CD4-positive, alpha-beta T cell treated with Interleukin-10 for 1 hour (primary cell): Measurements from ENCODE around the gene FRG1.
"Not testable (repeated sequence)": the region's sequence is repeated elsewhere in the genome, so short reads cannot be mapped to it uniquely, and the experiment has no call there.

Experiments
- DNase-seq: peaks from one replicate; pipeline ENCODE4 v3.0.0-alpha.2; 2020

Gene FRG1

GRCh38 chr4:189940178-189941004, at the start of gene FRG1:
TSS of gene FRG1 (plus strand) at chr4:189940872. CDS start at chr4:189941010, 138 bp downstream.
- peak; percentile 97 for DNase-seq

- DNase-seq = no peak
Observed at GRCh38 chr4:189897667-189898066, 43.0 kb upstream of the FRG1 start.

GRCh38 chr4:189899481-189900015, 41.1 kb upstream of the FRG1 start:
- not testable (repeated sequence) for DNase-seq

GRCh38 chr4:189904420-189905027, 36.1 kb upstream of the FRG1 start:
- peak; percentile 63 for DNase-seq

GRCh38 chr4:189912170-189912569, 28.5 kb upstream of the FRG1 start:
- DNase-seq = peak; percentile 11

GRCh38 chr4:189917161-189917891, 23.3 kb upstream of the FRG1 start:
- no peak for DNase-seq

- DNase-seq = no peak
Observed at GRCh38 chr4:189921058-189921457, 19.6 kb upstream of the FRG1 start.

- DNase-seq = not testable (repeated sequence)
Observed at GRCh38 chr4:189926742-189927141, 13.9 kb upstream of the FRG1 start.

- no peak for DNase-seq
Observed at GRCh38 chr4:189941005-189941450, 356 bp downstream of the FRG1 start.

- not testable (repeated sequence) for DNase-seq
Observed at GRCh38 chr4:189942412-189942811, 1.7 kb downstream of the FRG1 start.

- DNase-seq = not testable (repeated sequence)
Observed at GRCh38 chr4:189944077-189944476, 3.4 kb downstream of the FRG1 start.

GRCh38 chr4:189946906-189947305, 6.2 kb downstream of the FRG1 start:
- not testable (repeated sequence) for DNase-seq

- DNase-seq = not testable (repeated sequence)
Observed at GRCh38 chr4:189948486-189948885, 7.8 kb downstream of the FRG1 start.

- DNase-seq = not testable (repeated sequence)
Observed at GRCh38 chr4:189969291-189969690, 28.6 kb downstream of the FRG1 start.

- no peak for DNase-seq
Observed at GRCh38 chr4:189973646-189974045, 33.0 kb downstream of the FRG1 start.

- peak; percentile 2 for DNase-seq
Observed at GRCh38 chr4:189974056-189974455, 33.4 kb downstream of the FRG1 start.

- no peak for DNase-seq
Observed at GRCh38 chr4:189979196-189980047, 38.8 kb downstream of the FRG1 start.

GRCh38 chr4:189980292-189980691, 39.6 kb downstream of the FRG1 start:
- DNase-seq = not testable (repeated sequence)

- no peak for DNase-seq
Observed at GRCh38 chr4:189981970-189982369, 41.3 kb downstream of the FRG1 start.

- DNase-seq = not testable (repeated sequence)
Observed at GRCh38 chr4:189983916-189984526, 43.3 kb downstream of the FRG1 start.

- not testable (repeated sequence) for DNase-seq
Observed at GRCh38 chr4:189984661-189985060, 44.0 kb downstream of the FRG1 start.
